Stomach (tissue), 4 donors: ENCODE results near the gene TENT5C.

Experiments used
- POLR2A ChIP-seq, 4 donors: fragments of 450-650 bp; IDR thresholded peaks; one replicate each; pipeline ENCODE4 v1.6.1; 2016; ENCODE audit warnings: antibody characterized with exemption in 4 of 4, control low read depth in 2 of 4, mild to moderate bottlenecking in 1 of 4, moderate library complexity in 1 of 4
- POLR2AphosphoS5 ChIP-seq, 3 donors: sonication (generic); formaldehyde crosslinking; IDR thresholded peaks; one replicate each; pipeline ENCODE4 v1.6.1; 2016; ENCODE audit warnings: antibody characterized with exemption in 3 of 3
- TF ChIP-seq, protein P1 (sequence below), 7 experiments: fragments of 450-650 bp in 4 of 7; fragments of 200-600 bp in 3 of 7; sonication (generic) in 3 of 7; IDR thresholded peaks; one replicate each; pipeline ENCODE4 v1.5.1; 2016 to 2019; ENCODE audit warnings: antibody characterized with exemption in 7 of 7, control low read depth in 2 of 7, mild to moderate bottlenecking in 1 of 7

DNA sequence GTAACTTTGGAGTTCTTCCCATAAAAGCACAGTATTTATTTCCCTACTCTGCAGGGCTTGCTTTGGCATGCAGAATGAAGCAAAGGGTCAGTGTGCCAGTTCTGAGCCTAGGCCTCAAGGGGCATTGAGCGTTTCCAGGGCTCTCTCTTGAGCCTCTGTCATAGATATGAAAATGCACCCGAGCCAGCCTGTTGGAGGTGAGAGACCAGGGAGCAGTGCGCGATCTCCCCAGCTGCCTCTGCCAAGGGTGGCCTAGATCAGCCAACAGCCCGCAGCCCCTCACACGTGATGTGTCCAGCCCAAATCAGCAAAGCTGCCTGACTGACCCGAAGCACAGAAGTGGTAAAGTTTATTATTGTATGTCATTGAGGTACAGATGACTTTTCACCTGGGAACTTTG is 63.7 kb downstream of the TENT5C start:
- TF ChIP-seq, protein P1, sequence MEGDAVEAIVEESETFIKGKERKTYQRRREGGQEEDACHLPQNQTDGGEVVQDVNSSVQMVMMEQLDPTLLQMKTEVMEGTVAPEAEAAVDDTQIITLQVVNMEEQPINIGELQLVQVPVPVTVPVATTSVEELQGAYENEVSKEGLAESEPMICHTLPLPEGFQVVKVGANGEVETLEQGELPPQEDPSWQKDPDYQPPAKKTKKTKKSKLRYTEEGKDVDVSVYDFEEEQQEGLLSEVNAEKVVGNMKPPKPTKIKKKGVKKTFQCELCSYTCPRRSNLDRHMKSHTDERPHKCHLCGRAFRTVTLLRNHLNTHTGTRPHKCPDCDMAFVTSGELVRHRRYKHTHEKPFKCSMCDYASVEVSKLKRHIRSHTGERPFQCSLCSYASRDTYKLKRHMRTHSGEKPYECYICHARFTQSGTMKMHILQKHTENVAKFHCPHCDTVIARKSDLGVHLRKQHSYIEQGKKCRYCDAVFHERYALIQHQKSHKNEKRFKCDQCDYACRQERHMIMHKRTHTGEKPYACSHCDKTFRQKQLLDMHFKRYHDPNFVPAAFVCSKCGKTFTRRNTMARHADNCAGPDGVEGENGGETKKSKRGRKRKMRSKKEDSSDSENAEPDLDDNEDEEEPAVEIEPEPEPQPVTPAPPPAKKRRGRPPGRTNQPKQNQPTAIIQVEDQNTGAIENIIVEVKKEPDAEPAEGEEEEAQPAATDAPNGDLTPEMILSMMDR (IDR thresholded peaks at IDR 0.05): no peak
- TF ChIP-seq POLR2AphosphoS5 (IDR thresholded peaks at IDR 0.05): no peak
- TF ChIP-seq POLR2A (IDR thresholded peaks at IDR 0.05): no peak
